Muscle of leg (tissue), 11 donors: ENCODE measurements around the gene BMP10. TPM values are rescaled to one million over a fixed set of nuclear protein-coding genes. Genes with fewer than 3 reads are reported as not detected.
"Not testable (repeated sequence)": the region's sequence is repeated elsewhere in the genome, so short reads cannot be mapped to it uniquely, and the experiment has no call there.

Experiments used
- DNase-seq: peaks from one replicate; pipeline ENCODE4 v3.0.0; 2013
- H3K27ac ChIP-seq: one replicate; pipeline ENCODE4 v1.5.1; 2013; ENCODE audit warnings: mild to moderate bottlenecking, low read length, control low read depth
- H3K27me3 ChIP-seq: one replicate; pipeline ENCODE4 v1.6.1; 2013; ENCODE audit warnings: low read length; ENCODE audit not compliant: control insufficient read depth, insufficient read depth
- H3K36me3 ChIP-seq: one replicate; pipeline ENCODE4 v1.6.1; 2013; ENCODE audit warnings: low read length; ENCODE audit not compliant: control insufficient read depth, insufficient read depth
- H3K4me1 ChIP-seq: one replicate; pipeline ENCODE4 v1.6.1; 2013; ENCODE audit warnings: low read length; ENCODE audit not compliant: control insufficient read depth, insufficient read depth
- H3K4me3 ChIP-seq: one replicate; pipeline ENCODE4 v1.5.1; 2013; ENCODE audit warnings: low read length, control low read depth
- H3K9me3 ChIP-seq: replicated peaks from 2 replicates; pipeline ENCODE4 v1.6.1; 2013; ENCODE audit warnings: low read depth, low read length; ENCODE audit not compliant: control insufficient read depth
- WGBS: methylation state at CpG from one replicate; pipeline ENCODE4 v1.1.5; 2013; ENCODE audit warnings: missing lambda C conversion rate; ENCODE audit not compliant: insufficient coverage; 5-methylcytosine and 5-hydroxymethylcytosine counted together
- polyA plus RNA-seq, 8 donors: library from polyadenylated mRNA; unstranded; fragments of 120-200 nt; gene quantifications; one replicate each; pipeline versions ENCODE4 v1.2.1 to v1.2.3, GENCODE V29; 2013; ENCODE audit warnings: inconsistent platforms in 1 of 8, low replicate concordance in 1 of 8; ENCODE audit not compliant: insufficient read length in 8 of 8, insufficient read depth in 1 of 8
- total RNA-seq: library from RNA; stranded (reverse); fragments of 120-200 nt; gene quantifications from one replicate; pipeline ENCODE4 v1.2.4, GENCODE V29; 2013

Gene BMP10
- total and polyA plus RNA-seq, 9 donors, result not detected

- H3K4me1 ChIP-seq, H3K9me3 ChIP-seq, DNase-seq, H3K27me3 ChIP-seq, H3K27ac ChIP-seq, H3K4me3 ChIP-seq, H3K36me3 ChIP-seq: not testable (repeated sequence)
- WGBS, result 90% methylated on average over 3 of the region's 6 CpGs
These were observed 24.8 kb upstream of the BMP10 start for GRCh38 chr2:68895981-68896380.

GRCh38 chr2:68889500-68889899, 18.3 kb upstream of the BMP10 start:
- Histone ChIP-seq H3K36me3 (no peaks in the 10 kb centered on the region), H3K4me1 (peaks cover 9% of the 10 kb centered on the region), H3K27ac (peak overlapping the region; percentile 69), H3K27me3 (no peaks in the 10 kb centered on the region), H3K4me3 (no peak overlapping the region), H3K9me3 (no peaks in the 10 kb centered on the region)
- 78% methylated on average over 4 of the region's 12 CpGs for WGBS
- DNase-seq, result peak; percentile 53

- no peak overlapping the region for H3K4me3 ChIP-seq
- WGBS, result no CpG with 5 or more reads among the region's 1 CpG
- no peaks in the 10 kb centered on the region for H3K36me3 ChIP-seq
- peak overlapping the region; percentile 69 for H3K27ac ChIP-seq
- peak; percentile 12 for DNase-seq
- H3K4me1 ChIP-seq, result peaks cover 9% of the 10 kb centered on the region
- no peaks in the 10 kb centered on the region for H3K9me3 ChIP-seq
- no peaks in the 10 kb centered on the region for H3K27me3 ChIP-seq
These were observed 17.8 kb upstream of the BMP10 start for GRCh38 chr2:68889021-68889420.

DNA sequence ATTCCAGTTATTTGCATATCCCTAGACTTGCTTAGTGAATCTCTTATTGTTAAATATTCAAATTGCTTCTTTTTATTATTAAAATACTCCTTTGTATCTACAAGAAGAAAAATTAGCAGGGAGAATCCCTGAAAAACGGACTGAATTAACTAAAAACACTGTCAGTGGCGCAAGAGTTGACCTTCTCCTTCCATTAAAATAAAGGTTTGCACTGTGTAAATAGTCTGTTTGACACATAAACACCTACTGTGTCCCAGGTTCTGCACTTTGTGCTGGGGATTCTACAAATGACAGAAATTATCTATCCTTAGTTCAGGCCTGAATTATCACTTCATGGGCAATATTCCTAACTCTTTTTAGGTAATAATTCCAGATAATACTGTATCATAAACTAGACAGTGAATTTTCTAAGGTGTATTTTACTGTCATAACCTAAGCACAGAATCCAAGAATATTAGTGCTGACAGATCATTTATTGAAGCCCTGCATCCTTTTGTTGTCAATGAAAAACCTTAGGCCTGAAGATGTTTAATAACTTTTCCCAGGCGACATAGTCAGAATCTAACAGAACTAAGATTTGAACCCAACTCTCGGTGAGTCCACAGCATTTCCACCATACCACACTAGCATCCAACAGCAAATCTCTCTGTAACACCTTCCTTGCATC, 17.0 kb upstream of the BMP10 start:
- Histone ChIP-seq H3K9me3 (no peaks in the 10 kb centered on the region), H3K4me1 (peaks cover 9% of the 10 kb centered on the region), H3K4me3 (no peak overlapping the region), H3K27ac (no peak overlapping the region), H3K27me3 (no peaks in the 10 kb centered on the region), H3K36me3 (no peaks in the 10 kb centered on the region)
- DNase-seq, result no peak
- WGBS, result 85% methylated on average over 2 of the region's 4 CpGs

DNA sequence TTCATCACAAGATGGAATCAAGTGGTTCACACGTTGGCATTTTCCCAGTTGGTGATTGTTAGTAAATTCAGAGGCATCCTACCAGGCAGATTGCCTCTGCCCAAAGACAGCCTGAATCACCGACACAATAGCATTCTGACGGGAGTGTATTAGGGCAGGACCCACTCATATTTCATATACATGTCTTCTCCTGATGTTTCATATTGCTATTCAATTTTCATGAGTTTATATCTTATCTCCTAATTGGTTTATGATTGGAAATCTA, 14.5 kb upstream of the BMP10 start:
- Histone ChIP-seq H3K9me3 (no peaks in the 10 kb centered on the region), H3K27ac (no peak overlapping the region), H3K4me1 (peaks cover 9% of the 10 kb centered on the region), H3K27me3 (no peaks in the 10 kb centered on the region), H3K4me3 (no peak overlapping the region), H3K36me3 (no peaks in the 10 kb centered on the region)
- no CpG with 5 or more reads among the region's 3 CpGs for WGBS
- DNase-seq, result no peak

DNA sequence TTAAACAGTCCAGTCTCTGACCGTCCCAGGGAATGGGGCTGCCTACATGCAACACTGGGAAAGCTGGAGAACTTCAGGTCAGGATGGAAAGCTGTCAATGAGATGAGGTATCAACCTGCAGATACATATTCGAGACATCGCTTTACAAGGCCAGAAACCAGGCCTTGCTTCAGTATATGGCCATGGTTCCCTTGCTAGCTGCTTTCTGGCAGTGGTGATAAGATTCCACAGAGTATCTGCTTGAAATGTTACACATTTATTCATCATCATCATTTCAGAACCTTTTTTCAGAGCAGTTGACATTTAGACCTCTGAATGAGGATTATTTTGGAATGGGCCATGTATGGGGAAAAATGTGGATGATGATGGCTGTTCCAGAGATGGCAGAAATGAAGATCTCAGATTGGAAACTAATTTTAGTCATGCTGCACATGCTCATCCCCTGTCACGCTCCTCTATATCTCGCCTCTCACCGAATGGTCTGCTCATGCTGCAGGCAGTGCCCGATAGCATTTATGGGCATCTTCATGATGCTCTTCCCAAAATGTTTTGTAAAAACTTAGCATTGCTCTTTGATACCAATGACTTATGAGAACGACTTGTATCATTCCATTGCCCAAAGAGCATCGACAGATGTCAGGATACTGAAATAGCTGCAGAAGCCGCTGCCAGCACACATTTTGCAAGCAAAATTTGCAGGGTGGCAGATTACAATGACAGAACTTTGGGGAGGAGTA, 14.0 kb upstream of the BMP10 start:
- no peak overlapping the region for H3K27ac ChIP-seq
- WGBS, result 93% methylated on average over 9 of the region's 10 CpGs

GRCh38 chr2:68880213-68880612, 9.0 kb upstream of the BMP10 start:
- H3K36me3 ChIP-seq, result no peaks in the 10 kb centered on the region
- H3K9me3 ChIP-seq, result no peaks in the 10 kb centered on the region
- no peaks in the 10 kb centered on the region for H3K27me3 ChIP-seq
- DNase-seq, result no peak
- no peaks in the 10 kb centered on the region for H3K4me1 ChIP-seq
- no peak overlapping the region for H3K27ac ChIP-seq
- no peak overlapping the region for H3K4me3 ChIP-seq

More for the DNA sequence above, 14.0 kb upstream of the BMP10 start:
- Histone ChIP-seq H3K36me3 (no peaks in the 10 kb centered on the region), H3K4me3 (no peak overlapping the region), H3K9me3 (no peaks in the 10 kb centered on the region), H3K4me1 (peaks cover 9% of the 10 kb centered on the region), H3K27me3 (no peaks in the 10 kb centered on the region)
- no peak for DNase-seq

DNA sequence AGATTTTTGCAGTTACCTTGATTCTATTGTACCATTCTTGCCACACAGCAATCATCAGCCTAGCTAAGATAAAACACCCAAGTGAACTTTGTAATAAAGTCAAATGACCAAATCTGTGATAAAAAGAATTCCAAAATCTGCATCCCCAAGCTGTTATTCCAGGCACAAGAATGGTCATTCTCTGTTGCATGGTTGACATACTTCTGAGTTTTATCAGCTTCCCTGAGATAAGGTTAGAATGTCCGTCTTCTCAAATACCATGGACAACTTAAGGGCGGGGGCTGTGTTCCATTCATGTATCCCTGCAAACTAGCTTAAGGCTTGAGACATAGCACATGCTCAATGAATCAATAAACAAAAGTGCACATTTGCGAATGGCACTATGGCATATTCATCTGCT, 8.1 kb upstream of the BMP10 start:
- 93% methylated on average over 2 of the region's 3 CpGs for WGBS
- no peaks in the 10 kb centered on the region for H3K4me1 ChIP-seq
- no peak for DNase-seq
- no peaks in the 10 kb centered on the region for H3K27me3 ChIP-seq
- no peak overlapping the region for H3K4me3 ChIP-seq
- no peak overlapping the region for H3K27ac ChIP-seq
- H3K9me3 ChIP-seq, result no peaks in the 10 kb centered on the region
- no peaks in the 10 kb centered on the region for H3K36me3 ChIP-seq

DNA sequence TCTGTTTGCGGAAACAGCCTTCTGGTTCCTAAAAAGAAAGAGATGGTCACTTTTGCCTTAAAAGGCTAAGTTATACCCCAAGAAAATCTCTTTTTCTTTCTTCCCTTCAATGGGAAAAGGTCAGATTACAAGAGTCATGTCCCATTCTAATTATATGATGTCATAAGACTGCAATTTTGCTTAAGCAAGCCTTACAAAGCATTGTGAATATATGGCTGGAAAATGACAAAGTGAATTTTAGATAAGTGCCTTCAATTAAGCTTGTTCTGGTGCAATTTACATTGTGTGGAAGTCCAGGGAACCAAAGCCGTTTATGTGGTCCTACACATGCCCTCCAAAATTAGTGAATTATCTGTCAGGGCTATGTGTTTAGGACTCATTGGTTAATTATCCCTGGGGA, 7.6 kb upstream of the BMP10 start:
- H3K27me3 ChIP-seq, result no peaks in the 10 kb centered on the region
- DNase-seq, result no peak
- no peaks in the 10 kb centered on the region for H3K4me1 ChIP-seq
- H3K4me3 ChIP-seq, result no peak overlapping the region
- H3K27ac ChIP-seq, result no peak overlapping the region
- WGBS, result no CpG with 5 or more reads among the region's 2 CpGs
- H3K36me3 ChIP-seq, result no peaks in the 10 kb centered on the region
- H3K9me3 ChIP-seq, result no peaks in the 10 kb centered on the region

DNA sequence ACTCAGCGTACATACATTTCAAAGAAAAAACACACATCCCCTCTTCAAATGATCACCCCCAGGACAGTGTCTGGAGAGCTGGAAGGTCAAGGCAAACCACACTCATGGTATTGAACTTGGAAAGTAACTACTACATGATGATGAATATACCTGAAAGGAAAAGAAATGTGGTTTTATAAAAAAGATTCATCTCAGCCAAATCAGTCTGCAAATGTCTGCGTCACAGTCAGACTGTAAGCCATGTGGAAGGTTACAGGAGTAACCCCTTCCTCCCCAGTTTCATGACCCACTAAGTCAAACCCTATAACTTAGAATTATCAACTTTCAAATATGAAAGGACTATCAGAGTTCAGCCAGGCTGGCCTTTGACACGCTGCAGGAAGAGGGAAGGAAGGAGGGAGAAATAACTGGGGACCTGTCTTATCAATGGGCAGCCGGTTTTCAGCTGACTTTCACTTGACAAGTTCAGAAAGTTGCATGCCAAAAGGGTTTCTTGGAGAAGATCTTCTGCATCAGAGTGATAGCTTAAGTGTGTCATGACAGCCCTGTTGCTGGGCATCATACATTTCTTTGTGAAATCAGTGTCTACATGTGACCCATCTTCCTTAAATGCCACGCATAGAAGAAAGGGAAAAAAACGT, 7.0 kb upstream of the BMP10 start:
- Histone ChIP-seq H3K27ac (no peak overlapping the region), H3K9me3 (no peaks in the 10 kb centered on the region), H3K36me3 (no peaks in the 10 kb centered on the region), H3K4me3 (no peak overlapping the region), H3K4me1 (no peaks in the 10 kb centered on the region), H3K27me3 (no peaks in the 10 kb centered on the region)
- no peak for DNase-seq
- 78% methylated on average over 3 of the region's 6 CpGs for WGBS
